HG03565 (cell line): Measurements from ENCODE around the gene TUBGCP3.
"Not testable (repeated sequence)": the region's sequence is repeated elsewhere in the genome, so short reads cannot be mapped to it uniquely, and the experiment has no call there.

ENCODE experiments used
- ATAC-seq: cut with Tn5 transposase; IDR thresholded peaks from one replicate; pipeline ENCODE4 v1.9.1; 2021; ENCODE audit warnings: mild to moderate bottlenecking, moderate library complexity; ENCODE audit not compliant: unreplicated experiment

Gene TUBGCP3

GRCh38 chr13:112580211-112580610 lies 7.7 kb downstream of the TUBGCP3 start:
- ATAC-seq: no peak

GRCh38 chr13:112579310-112579843 lies 8.6 kb downstream of the TUBGCP3 start:
- no peak for ATAC-seq

GRCh38 chr13:112576768-112577167 lies 11.2 kb downstream of the TUBGCP3 start:
- ATAC-seq: no peak

- ATAC-seq: no peak
Observed at GRCh38 chr13:112576191-112576590, 11.8 kb downstream of the TUBGCP3 start.

- ATAC-seq: no peak
Observed at GRCh38 chr13:112575675-112576074, 12.3 kb downstream of the TUBGCP3 start.

GRCh38 chr13:112574834-112575613 lies 12.9 kb downstream of the TUBGCP3 start:
- no peak for ATAC-seq

GRCh38 chr13:112574416-112574815 lies 13.5 kb downstream of the TUBGCP3 start:
- no peak for ATAC-seq

- no peak for ATAC-seq
Observed at GRCh38 chr13:112573710-112574109, 14.2 kb downstream of the TUBGCP3 start.

- no peak for ATAC-seq
Observed at GRCh38 chr13:112572366-112572765, 15.6 kb downstream of the TUBGCP3 start.

- no peak for ATAC-seq
Observed at GRCh38 chr13:112569821-112570220, 18.1 kb downstream of the TUBGCP3 start.

GRCh38 chr13:112567161-112567862 lies 20.6 kb downstream of the TUBGCP3 start:
- ATAC-seq: no peak

GRCh38 chr13:112562786-112563383 lies 25.1 kb downstream of the TUBGCP3 start:
- no peak for ATAC-seq

GRCh38 chr13:112562254-112562653 lies 25.7 kb downstream of the TUBGCP3 start:
- no peak for ATAC-seq

- ATAC-seq: no peak
Observed at GRCh38 chr13:112561478-112561877, 26.5 kb downstream of the TUBGCP3 start.

GRCh38 chr13:112558696-112559418 lies 29.1 kb downstream of the TUBGCP3 start:
- no peak for ATAC-seq

- no peak for ATAC-seq
Observed at GRCh38 chr13:112556600-112556999, 31.4 kb downstream of the TUBGCP3 start.

- no peak for ATAC-seq
Observed at GRCh38 chr13:112554214-112554850, 33.6 kb downstream of the TUBGCP3 start.

GRCh38 chr13:112548975-112549374 lies 39.0 kb downstream of the TUBGCP3 start:
- not testable (repeated sequence) for ATAC-seq

GRCh38 chr13:112545856-112546255 lies 42.1 kb downstream of the TUBGCP3 start:
- ATAC-seq: no peak
